Measurements from ENCODE around the gene IRGM. TPM values are rescaled to one million over a fixed set of nuclear protein-coding genes. Genes with fewer than 3 reads are reported as not detected.
"Not testable (repeated sequence)": the region's sequence is repeated elsewhere in the genome, so short reads cannot be mapped to it uniquely, and the experiment has no call there.

Gene IRGM
- total RNA-seq, 4 donors from 2014 or later = 0.82 TPM; not detected in 3

- Histone ChIP-seq H3K27me3 (peaks cover 58% of the 10 kb centered on the region), H3K9me3 (no peaks in the 10 kb centered on the region), H3K4me1 (no peaks in the 10 kb centered on the region), H3K27ac (no peak overlapping the region), H3K36me3 (no peaks in the 10 kb centered on the region), H3K4me3 (no peak overlapping the region)
- in situ Hi-C loops (cut with MboI; ENCODE audit: low pct_ligation_motif_present in 1 of 4, low pct_unique_long_range_greater_than_20kb in 1 of 4, low sequenced_read_pairs in 3 of 4) = no loop called here
- intact Hi-C loops (cut with DNase I; ENCODE audit: low total_unique reads) = no loop called here
- TF ChIP-seq POLR2A (IDR thresholded peaks at IDR 0.05) (no peak), EP300 (IDR thresholded peaks at IDR 0.05; ENCODE audit: low read depth) (no peak), CTCF (IDR thresholded peaks at IDR 0.05) (no peak), POLR2AphosphoS5 (IDR thresholded peaks at IDR 0.05) (no peak)
- DNase-seq = no peak
- 82 to 100% methylated on average over 2 to 3 of the region's 3 CpGs for WGBS, 2 donors (ENCODE audit: low coverage in 1 of 2)
Observed at GRCh38 chr5:150809363-150809762, 37.0 kb upstream of the IRGM start.

DNA sequence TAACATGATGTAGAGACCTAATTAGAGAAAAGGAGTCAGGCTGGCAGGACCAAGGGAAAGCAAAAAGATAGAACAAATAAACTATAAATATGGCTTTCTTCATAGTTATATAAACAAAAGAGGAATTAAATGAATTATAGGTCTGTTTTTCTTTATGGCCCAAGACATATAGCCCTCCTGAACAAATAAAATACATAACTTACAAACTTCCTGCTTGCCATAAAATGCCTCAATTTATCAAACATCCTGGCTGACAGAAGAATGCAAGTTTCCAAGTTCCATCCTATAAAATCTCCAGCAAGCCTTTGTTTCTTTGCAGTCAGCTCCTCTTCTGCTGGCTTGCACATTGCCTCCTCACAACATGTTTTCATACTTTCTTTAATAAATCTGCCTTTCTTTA is 31.3 kb upstream of the IRGM start:
- intact Hi-C loops (cut with DNase I; ENCODE audit: low total_unique reads) = no loop called here
- Histone ChIP-seq H3K4me1 (peaks cover 0 to 9% (median 3%) of the 10 kb centered on the region in 4 donors), H3K27ac (no peak overlapping the region), H3K9me3 (peaks cover 3 to 6% of the 10 kb centered on the region in 2 donors), H3K4me3 (no peak overlapping the region), H3K36me3 (no peaks in the 10 kb centered on the region), H3K27me3 (peaks cover 69% of the 10 kb centered on the region)
- no peak for DNase-seq
- TF ChIP-seq CTCF (IDR thresholded peaks at IDR 0.05) (no peak), POLR2AphosphoS5 (IDR thresholded peaks at IDR 0.05) (no peak)
- in situ Hi-C loops (cut with MboI; ENCODE audit: low pct_ligation_motif_present in 1 of 4, low pct_unique_long_range_greater_than_20kb in 1 of 4, low sequenced_read_pairs in 3 of 4) = no loop called here

- peaks cover 68% of the 10 kb centered on the region for H3K27me3 ChIP-seq
- H3K4me1 ChIP-seq = peaks cover 0 to 9% (median 3%) of the 10 kb centered on the region in 4 donors
- in situ Hi-C loops (cut with MboI; ENCODE audit: low pct_ligation_motif_present in 1 of 4, low pct_unique_long_range_greater_than_20kb in 1 of 4, low sequenced_read_pairs in 3 of 4) = no loop called here
- peaks cover 3 to 6% of the 10 kb centered on the region in 2 donors for H3K9me3 ChIP-seq
- no peaks in the 10 kb centered on the region for H3K36me3 ChIP-seq
- 87% methylated on average over 2 of the region's 2 CpGs; no CpG with 5 or more reads in 1 of the 2 donors for WGBS, 2 donors (ENCODE audit: low coverage in 1 of 2)
- intact Hi-C loops (cut with DNase I; ENCODE audit: low total_unique reads) = no loop called here
- no peak for DNase-seq
- H3K4me3 ChIP-seq = no peak overlapping the region
- TF ChIP-seq EP300 (IDR thresholded peaks at IDR 0.05; ENCODE audit: low read depth) (no peak), CTCF (IDR thresholded peaks at IDR 0.05) (no peak), POLR2A (IDR thresholded peaks at IDR 0.05) (no peak), POLR2AphosphoS5 (IDR thresholded peaks at IDR 0.05) (no peak)
- no peak overlapping the region for H3K27ac ChIP-seq
Observed at GRCh38 chr5:150816946-150817345, 29.4 kb upstream of the IRGM start.

DNA sequence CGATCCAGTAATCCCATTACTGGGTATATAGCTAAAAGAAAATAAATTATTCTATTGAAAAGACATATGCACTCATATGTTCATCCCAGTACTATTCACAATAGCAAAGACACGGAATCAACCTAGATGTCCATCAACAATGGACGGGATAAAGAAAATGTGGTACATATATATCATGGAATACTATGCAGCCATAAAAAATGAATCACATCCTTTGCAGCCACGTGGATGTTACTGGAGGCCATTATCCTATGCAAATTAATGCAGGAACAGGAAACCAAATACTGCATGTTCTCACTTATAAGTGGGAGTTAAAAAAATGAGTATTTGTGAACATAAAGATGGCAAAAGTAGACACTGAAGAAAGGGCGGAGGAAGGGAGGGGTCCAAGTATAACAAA is 16.6 kb upstream of the IRGM start:
- in situ Hi-C loops (cut with MboI; ENCODE audit: low pct_ligation_motif_present in 1 of 4, low pct_unique_long_range_greater_than_20kb in 1 of 4, low sequenced_read_pairs in 3 of 4) = loop anchor here in 1 of 4 donors (25.0 kb wide), 1 partner anchor 267 kb away; no protein-coding TSS in a partner anchor
- no peaks in the 10 kb centered on the region for H3K4me1 ChIP-seq
- intact Hi-C loops (cut with DNase I; ENCODE audit: low total_unique reads) = no loop called here
- no peak overlapping the region for H3K27ac ChIP-seq
- no peak overlapping the region for H3K4me3 ChIP-seq
- no peak for DNase-seq
- TF ChIP-seq POLR2AphosphoS5 (IDR thresholded peaks at IDR 0.05) = no peak
- TF ChIP-seq POLR2A (IDR thresholded peaks at IDR 0.05) = no peak
- TF ChIP-seq CTCF (IDR thresholded peaks at IDR 0.05) = no peak
- no peak for TF ChIP-seq EP300 (IDR thresholded peaks at IDR 0.05; ENCODE audit: low read depth)
- H3K36me3 ChIP-seq = no peaks in the 10 kb centered on the region
- 67 to 74% methylated on average over 3 to 5 of the region's 5 CpGs for WGBS, 2 donors (ENCODE audit: low coverage in 1 of 2)
- H3K9me3 ChIP-seq = peaks cover 5 to 28% of the 10 kb centered on the region in 2 donors
- no peaks in the 10 kb centered on the region for H3K27me3 ChIP-seq

GRCh38 chr5:150831821-150832220 is 14.5 kb upstream of the IRGM start:
- DNase-seq; H3K4me1 ChIP-seq; H3K36me3 ChIP-seq; H3K4me3 ChIP-seq; H3K27me3 ChIP-seq; H3K27ac ChIP-seq; intact Hi-C loops (cut with DNase I; ENCODE audit: low total_unique reads): not testable (repeated sequence)
- H3K9me3 ChIP-seq = peaks cover 5 to 28% of the 10 kb centered on the region in 2 donors
- in situ Hi-C loops (cut with MboI; ENCODE audit: low pct_ligation_motif_present in 1 of 4, low pct_unique_long_range_greater_than_20kb in 1 of 4, low sequenced_read_pairs in 3 of 4) = loop anchor here in 1 of 4 donors (25.0 kb wide), 1 partner anchor 270 kb away; no protein-coding TSS in a partner anchor
- WGBS, 2 donors (ENCODE audit: low coverage in 1 of 2) = 86 to 88% methylated on average over 3 of the region's 3 CpGs

All from transverse colon (tissue), 4 donors.